ENCODE results near the gene SYNDIG1. TPM values are rescaled to one million over a fixed set of nuclear protein-coding genes. Genes with fewer than 3 reads are reported as not detected.
A peak's percentile ranks its signal among the peaks of the same experiment; 100 is the strongest.

SYNDIG1 gene
- total RNA-seq, 1 donor from 2014 or later: 2.6 TPM

- Histone ChIP-seq H3K27me3 (ENCODE audit: control insufficient read depth in 3 of 3, insufficient read depth in 3 of 3, low read length in 3 of 3) (peaks cover 34 to 45% (median 44%) of the 10 kb centered on the region in 3 donors), H3K9me3 (ENCODE audit: control insufficient read depth in 3 of 3, low read length in 3 of 3) (no peaks in the 10 kb centered on the region), H3K36me3 (ENCODE audit: control insufficient read depth in 3 of 3, insufficient read depth in 3 of 3, low read length in 3 of 3) (no peaks in the 10 kb centered on the region), H3K4me1 (ENCODE audit: control insufficient read depth in 3 of 3, insufficient read depth in 3 of 3, low read length in 3 of 3) (peaks cover 10 to 13% (median 12%) of the 10 kb centered on the region in 3 donors), H3K27ac (ENCODE audit: low read depth, low read length) (no peak overlapping the region), H3K9ac (ENCODE audit: low read depth in 1 of 3, low read length in 3 of 3) (no peak overlapping the region), H3K4me3 (ENCODE audit: low read length in 3 of 3) (peak overlapping the region; percentile 21 to 38 (median 35))
These were observed 691 bp downstream of the SYNDIG1 start for GRCh38 chr20:24469894-24470745.

- H3K4me1 ChIP-seq (ENCODE audit: control insufficient read depth in 3 of 3, insufficient read depth in 3 of 3, low read length in 3 of 3): peaks cover 10 to 13% (median 12%) of the 10 kb centered on the region in 3 donors
- H3K9ac ChIP-seq (ENCODE audit: low read depth in 1 of 3, low read length in 3 of 3): no peak overlapping the region
- peaks cover 37 to 46% (median 42%) of the 10 kb centered on the region in 3 donors for H3K27me3 ChIP-seq (ENCODE audit: control insufficient read depth in 3 of 3, insufficient read depth in 3 of 3, low read length in 3 of 3)
- H3K4me3 ChIP-seq (ENCODE audit: low read length in 3 of 3): peak overlapping the region; percentile 21 to 38 (median 35)
- no peak overlapping the region for H3K27ac ChIP-seq (ENCODE audit: low read depth, low read length)
- no peaks in the 10 kb centered on the region for H3K9me3 ChIP-seq (ENCODE audit: control insufficient read depth in 3 of 3, low read length in 3 of 3)
- H3K36me3 ChIP-seq (ENCODE audit: control insufficient read depth in 3 of 3, insufficient read depth in 3 of 3, low read length in 3 of 3): no peaks in the 10 kb centered on the region
These were observed 1.5 kb downstream of the SYNDIG1 start for GRCh38 chr20:24470746-24471582.

GRCh38 chr20:24472426-24472825, 3.0 kb downstream of the SYNDIG1 start:
- H3K9me3 ChIP-seq (ENCODE audit: control insufficient read depth in 3 of 3, low read length in 3 of 3): no peaks in the 10 kb centered on the region
- no peaks in the 10 kb centered on the region for H3K36me3 ChIP-seq (ENCODE audit: control insufficient read depth in 3 of 3, insufficient read depth in 3 of 3, low read length in 3 of 3)
- peaks cover 37 to 45% (median 39%) of the 10 kb centered on the region in 3 donors for H3K27me3 ChIP-seq (ENCODE audit: control insufficient read depth in 3 of 3, insufficient read depth in 3 of 3, low read length in 3 of 3)
- no peak overlapping the region for H3K27ac ChIP-seq (ENCODE audit: low read depth, low read length)
- H3K4me3 ChIP-seq (ENCODE audit: low read length in 3 of 3): no peak overlapping the region
- H3K4me1 ChIP-seq (ENCODE audit: control insufficient read depth in 3 of 3, insufficient read depth in 3 of 3, low read length in 3 of 3): peaks cover 10 to 13% (median 12%) of the 10 kb centered on the region in 3 donors
- no peak overlapping the region for H3K9ac ChIP-seq (ENCODE audit: low read depth in 1 of 3, low read length in 3 of 3)

GRCh38 chr20:24473435-24474223, 4.2 kb downstream of the SYNDIG1 start:
- H3K4me3 ChIP-seq (ENCODE audit: low read length in 3 of 3): no peak overlapping the region
- no peaks in the 10 kb centered on the region for H3K9me3 ChIP-seq (ENCODE audit: control insufficient read depth in 3 of 3, low read length in 3 of 3)
- H3K4me1 ChIP-seq (ENCODE audit: control insufficient read depth in 3 of 3, insufficient read depth in 3 of 3, low read length in 3 of 3): peaks cover 10 to 13% (median 12%) of the 10 kb centered on the region in 3 donors
- H3K27me3 ChIP-seq (ENCODE audit: control insufficient read depth in 3 of 3, insufficient read depth in 3 of 3, low read length in 3 of 3): peaks cover 30 to 45% (median 33%) of the 10 kb centered on the region in 3 donors
- no peak overlapping the region for H3K27ac ChIP-seq (ENCODE audit: low read depth, low read length)
- no peaks in the 10 kb centered on the region for H3K36me3 ChIP-seq (ENCODE audit: control insufficient read depth in 3 of 3, insufficient read depth in 3 of 3, low read length in 3 of 3)
- no peak overlapping the region for H3K9ac ChIP-seq (ENCODE audit: low read depth in 1 of 3, low read length in 3 of 3)

GRCh38 chr20:24477831-24478547, 8.6 kb downstream of the SYNDIG1 start:
- Histone ChIP-seq H3K9ac (ENCODE audit: low read depth in 1 of 3, low read length in 3 of 3) (no peak overlapping the region), H3K36me3 (ENCODE audit: control insufficient read depth in 3 of 3, insufficient read depth in 3 of 3, low read length in 3 of 3) (no peaks in the 10 kb centered on the region), H3K4me1 (ENCODE audit: control insufficient read depth in 3 of 3, insufficient read depth in 3 of 3, low read length in 3 of 3) (no peaks in the 10 kb centered on the region), H3K27ac (ENCODE audit: low read depth, low read length) (no peak overlapping the region), H3K27me3 (ENCODE audit: control insufficient read depth in 3 of 3, insufficient read depth in 3 of 3, low read length in 3 of 3) (peaks cover 7 to 14% (median 14%) of the 10 kb centered on the region in 3 donors), H3K4me3 (ENCODE audit: low read length in 3 of 3) (no peak overlapping the region), H3K9me3 (ENCODE audit: control insufficient read depth in 3 of 3, low read length in 3 of 3) (no peaks in the 10 kb centered on the region)

- no peak overlapping the region for H3K4me3 ChIP-seq (ENCODE audit: low read length in 3 of 3)
- no peak overlapping the region for H3K9ac ChIP-seq (ENCODE audit: low read depth in 1 of 3, low read length in 3 of 3)
- no peak overlapping the region for H3K27ac ChIP-seq (ENCODE audit: low read depth, low read length)
These were observed 9.2 kb downstream of the SYNDIG1 start for GRCh38 chr20:24478584-24478983.

GRCh38 chr20:24479106-24479505, 9.7 kb downstream of the SYNDIG1 start:
- Histone ChIP-seq H3K9me3 (ENCODE audit: control insufficient read depth in 3 of 3, low read length in 3 of 3) (no peaks in the 10 kb centered on the region), H3K27ac (ENCODE audit: low read depth, low read length) (no peak overlapping the region), H3K27me3 (ENCODE audit: control insufficient read depth in 3 of 3, insufficient read depth in 3 of 3, low read length in 3 of 3) (peaks cover 7 to 14% (median 11%) of the 10 kb centered on the region in 3 donors), H3K9ac (ENCODE audit: low read depth in 1 of 3, low read length in 3 of 3) (no peak overlapping the region), H3K4me3 (ENCODE audit: low read length in 3 of 3) (no peak overlapping the region), H3K36me3 (ENCODE audit: control insufficient read depth in 3 of 3, insufficient read depth in 3 of 3, low read length in 3 of 3) (no peaks in the 10 kb centered on the region), H3K4me1 (ENCODE audit: control insufficient read depth in 3 of 3, insufficient read depth in 3 of 3, low read length in 3 of 3) (no peaks in the 10 kb centered on the region)

More at GRCh38 chr20:24478584-24478983, 9.2 kb downstream of the SYNDIG1 start:
- Histone ChIP-seq H3K36me3 (ENCODE audit: control insufficient read depth in 3 of 3, insufficient read depth in 3 of 3, low read length in 3 of 3) (no peaks in the 10 kb centered on the region), H3K9me3 (ENCODE audit: control insufficient read depth in 3 of 3, low read length in 3 of 3) (no peaks in the 10 kb centered on the region), H3K27me3 (ENCODE audit: control insufficient read depth in 3 of 3, insufficient read depth in 3 of 3, low read length in 3 of 3) (peaks cover 7 to 14% (median 11%) of the 10 kb centered on the region in 3 donors), H3K4me1 (ENCODE audit: control insufficient read depth in 3 of 3, insufficient read depth in 3 of 3, low read length in 3 of 3) (no peaks in the 10 kb centered on the region)

GRCh38 chr20:24479595-24479994, 10.2 kb downstream of the SYNDIG1 start:
- Histone ChIP-seq H3K9ac (ENCODE audit: low read depth in 1 of 3, low read length in 3 of 3) (no peak overlapping the region), H3K36me3 (ENCODE audit: control insufficient read depth in 3 of 3, insufficient read depth in 3 of 3, low read length in 3 of 3) (no peaks in the 10 kb centered on the region), H3K27ac (ENCODE audit: low read depth, low read length) (no peak overlapping the region), H3K9me3 (ENCODE audit: control insufficient read depth in 3 of 3, low read length in 3 of 3) (no peaks in the 10 kb centered on the region), H3K4me3 (ENCODE audit: low read length in 3 of 3) (no peak overlapping the region), H3K27me3 (ENCODE audit: control insufficient read depth in 3 of 3, insufficient read depth in 3 of 3, low read length in 3 of 3) (peaks cover 7 to 14% (median 11%) of the 10 kb centered on the region in 3 donors), H3K4me1 (ENCODE audit: control insufficient read depth in 3 of 3, insufficient read depth in 3 of 3, low read length in 3 of 3) (no peaks in the 10 kb centered on the region)

- no peaks in the 10 kb centered on the region for H3K36me3 ChIP-seq (ENCODE audit: control insufficient read depth in 3 of 3, insufficient read depth in 3 of 3, low read length in 3 of 3)
- H3K9ac ChIP-seq (ENCODE audit: low read depth in 1 of 3, low read length in 3 of 3): no peak overlapping the region
- H3K9me3 ChIP-seq (ENCODE audit: control insufficient read depth in 3 of 3, low read length in 3 of 3): no peaks in the 10 kb centered on the region
These were observed 11.1 kb downstream of the SYNDIG1 start for GRCh38 chr20:24480509-24480908.

More at GRCh38 chr20:24480509-24480908, 11.1 kb downstream of the SYNDIG1 start:
- no peaks in the 10 kb centered on the region for H3K4me1 ChIP-seq (ENCODE audit: control insufficient read depth in 3 of 3, insufficient read depth in 3 of 3, low read length in 3 of 3)
- H3K4me3 ChIP-seq (ENCODE audit: low read length in 3 of 3): no peak overlapping the region
- peaks cover 4 to 11% (median 8%) of the 10 kb centered on the region in 3 donors for H3K27me3 ChIP-seq (ENCODE audit: control insufficient read depth in 3 of 3, insufficient read depth in 3 of 3, low read length in 3 of 3)
- H3K27ac ChIP-seq (ENCODE audit: low read depth, low read length): no peak overlapping the region

Data from skeletal muscle tissue (tissue), 4 donors.